Stomach (tissue), 9 donors: Measurements from ENCODE around the gene ASCC2. TPM values are rescaled to one million over a fixed set of nuclear protein-coding genes. Genes with fewer than 3 reads are reported as not detected.

Experiments used
- DNase-seq, 2 donors: peaks; one replicate each; pipeline versions ENCODE4 v3.0.0 to v3.0.0-alpha.2; 2013 to 2019
- H3K27ac ChIP-seq, 5 donors: fragments of 200-600 bp in 4 of 5; sonication (generic) in 4 of 5; one replicate each; pipeline ENCODE4 v1.5.1; 2013 to 2019; ENCODE audit warnings: mild to moderate bottlenecking in 1 of 5, moderate library complexity in 1 of 5
- H3K27me3 ChIP-seq, 3 donors: fragments of 200-600 bp; sonication (generic); one replicate each; pipeline ENCODE4 v1.5.1; 2017 to 2019; ENCODE audit warnings: mixed run types in 1 of 3
- H3K36me3 ChIP-seq, 4 donors: fragments of 200-600 bp; sonication (generic); 1 replicate in 3 of 4; 2 replicates in 1 of 4; pipeline ENCODE4 v1.5.1; 2016 to 2019
- H3K4me1 ChIP-seq, 4 donors: fragments of 200-600 bp; sonication (generic); one replicate each; pipeline ENCODE4 v1.5.1; 2016 to 2019
- H3K4me3 ChIP-seq, 4 donors: fragments of 200-600 bp; sonication (generic) in 3 of 4; one replicate each; pipeline ENCODE4 v1.5.1; 2016 to 2019; ENCODE audit warnings: mild to moderate bottlenecking in 1 of 4
- H3K9me3 ChIP-seq, 4 donors: fragments of 200-600 bp; sonication (generic); one replicate each; pipeline ENCODE4 v1.5.1; 2016 to 2019
- EP300 ChIP-seq: sonication (generic); formaldehyde crosslinking; IDR thresholded peaks from one replicate; pipeline ENCODE4 v1.6.1; 2017; ENCODE audit warnings: antibody characterized with exemption
- POLR2A ChIP-seq, 4 donors: fragments of 450-650 bp; IDR thresholded peaks; one replicate each; pipeline ENCODE4 v1.6.1; 2016; ENCODE audit warnings: antibody characterized with exemption in 4 of 4, control low read depth in 2 of 4, mild to moderate bottlenecking in 1 of 4, moderate library complexity in 1 of 4
- POLR2AphosphoS5 ChIP-seq, 3 donors: sonication (generic); formaldehyde crosslinking; IDR thresholded peaks; one replicate each; pipeline ENCODE4 v1.6.1; 2016; ENCODE audit warnings: antibody characterized with exemption in 3 of 3
- WGBS, 5 donors: extraction: QIAGEN DNeasy Blood & Tissue Kit in 3 of 5; methylation state at CpG; one replicate each; pipeline versions ENCODE4 v1.1.5 to v1.1.7; 2013 to 2018; 5-methylcytosine and 5-hydroxymethylcytosine counted together
- intact Hi-C: fragments of 100-400 bp; cut with DNase I; formaldehyde crosslinking; loops from one replicate; pipeline ENCODE4 v1.15.1; 2023; ENCODE audit warnings: low total_unique reads
- polyA plus RNA-seq, 3 donors: library from polyadenylated mRNA; stranded (reverse); fragments of 200-250 nt; gene quantifications; one replicate each; pipeline ENCODE4 v1.2.3, GENCODE V29; 2013
- total RNA-seq, 5 donors: library from RNA; depleted of rRNA; stranded (reverse); fragments of >200 nt; gene quantifications; one replicate each; pipeline versions ENCODE4 v1.1.0 to v1.2.3, GENCODE V29; 2014 to 2016
- TF ChIP-seq, protein P1 (sequence below), 7 experiments: fragments of 450-650 bp in 4 of 7; fragments of 200-600 bp in 3 of 7; sonication (generic) in 3 of 7; IDR thresholded peaks; one replicate each; pipeline ENCODE4 v1.5.1; 2016 to 2019; ENCODE audit warnings: antibody characterized with exemption in 7 of 7, control low read depth in 2 of 7, mild to moderate bottlenecking in 1 of 7
- donor health status: healthy with polysubstance abuse.
- donor health status: Bipolar disorder and iron deficiency.
- donor health status: healthy.

The ASCC2 gene
- total and polyA plus RNA-seq, 8 donors, result 39.7 to 129 (median 67.3) TPM

GRCh38 chr22:29806196-29806595 lies 31.9 kb downstream of the ASCC2 start:
- WGBS, 5 donors, result 76 to 88% (median 86%) methylated on average over 5 to 6 of the region's 6 CpGs
- H3K4me3 ChIP-seq, result no peak overlapping the region
- H3K36me3 ChIP-seq, result peaks cover 59 to 99% (median 96%) of the 10 kb centered on the region in 4 donors
- no peak overlapping the region for H3K27ac ChIP-seq
- intact Hi-C loops, result no loop called here
- H3K9me3 ChIP-seq, result no peaks in the 10 kb centered on the region
- DNase-seq, result no peak
- H3K27me3 ChIP-seq, result no peaks in the 10 kb centered on the region
- peaks cover 18 to 43% (median 31%) of the 10 kb centered on the region in 4 donors for H3K4me1 ChIP-seq
- TF ChIP-seq, protein P1, sequence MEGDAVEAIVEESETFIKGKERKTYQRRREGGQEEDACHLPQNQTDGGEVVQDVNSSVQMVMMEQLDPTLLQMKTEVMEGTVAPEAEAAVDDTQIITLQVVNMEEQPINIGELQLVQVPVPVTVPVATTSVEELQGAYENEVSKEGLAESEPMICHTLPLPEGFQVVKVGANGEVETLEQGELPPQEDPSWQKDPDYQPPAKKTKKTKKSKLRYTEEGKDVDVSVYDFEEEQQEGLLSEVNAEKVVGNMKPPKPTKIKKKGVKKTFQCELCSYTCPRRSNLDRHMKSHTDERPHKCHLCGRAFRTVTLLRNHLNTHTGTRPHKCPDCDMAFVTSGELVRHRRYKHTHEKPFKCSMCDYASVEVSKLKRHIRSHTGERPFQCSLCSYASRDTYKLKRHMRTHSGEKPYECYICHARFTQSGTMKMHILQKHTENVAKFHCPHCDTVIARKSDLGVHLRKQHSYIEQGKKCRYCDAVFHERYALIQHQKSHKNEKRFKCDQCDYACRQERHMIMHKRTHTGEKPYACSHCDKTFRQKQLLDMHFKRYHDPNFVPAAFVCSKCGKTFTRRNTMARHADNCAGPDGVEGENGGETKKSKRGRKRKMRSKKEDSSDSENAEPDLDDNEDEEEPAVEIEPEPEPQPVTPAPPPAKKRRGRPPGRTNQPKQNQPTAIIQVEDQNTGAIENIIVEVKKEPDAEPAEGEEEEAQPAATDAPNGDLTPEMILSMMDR (IDR thresholded peaks at IDR 0.05), result no peak
- TF ChIP-seq POLR2A (IDR thresholded peaks at IDR 0.05) (no peak), EP300 (no peak), POLR2AphosphoS5 (IDR thresholded peaks at IDR 0.05) (no peak)

DNA sequence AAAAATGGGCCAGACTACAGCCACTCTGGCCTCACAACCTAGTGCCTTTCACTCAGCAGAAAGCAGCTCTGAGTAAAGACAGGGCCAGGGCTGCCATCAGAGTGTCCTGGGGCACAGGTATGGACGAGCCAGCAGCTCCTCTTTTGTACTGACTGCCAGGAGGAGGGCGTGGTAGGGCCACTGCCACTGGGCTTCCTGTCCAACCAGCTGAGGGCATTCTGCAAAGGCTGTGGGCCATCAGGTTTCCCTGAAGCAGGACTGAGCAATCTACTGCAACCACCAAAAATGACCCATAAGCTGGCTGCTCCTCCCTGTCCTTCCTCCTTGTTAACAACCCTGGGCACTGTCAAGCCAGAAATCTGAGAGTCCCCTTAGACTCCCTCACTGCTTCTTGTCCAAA lies 33.1 kb downstream of the ASCC2 start:
- intact Hi-C loops, result no loop called here
- no peaks in the 10 kb centered on the region for H3K27me3 ChIP-seq
- 33 to 81% (median 61%) methylated on average over 1 to 2 of the region's 2 CpGs for WGBS, 5 donors
- peaks cover 70 to 99% (median 96%) of the 10 kb centered on the region in 4 donors for H3K36me3 ChIP-seq
- TF ChIP-seq EP300 (no peak), POLR2AphosphoS5 (IDR thresholded peaks at IDR 0.05) (no peak), POLR2A (IDR thresholded peaks at IDR 0.05) (no peak)
- TF ChIP-seq, protein P1 (IDR thresholded peaks at IDR 0.05), result no peak
- DNase-seq, result no peak
- H3K27ac ChIP-seq, result peak overlapping the region in 1 of 5 donors; percentile 14
- H3K9me3 ChIP-seq, result no peaks in the 10 kb centered on the region
- peaks cover 23 to 43% (median 30%) of the 10 kb centered on the region in 4 donors for H3K4me1 ChIP-seq
- H3K4me3 ChIP-seq, result no peak overlapping the region

DNA sequence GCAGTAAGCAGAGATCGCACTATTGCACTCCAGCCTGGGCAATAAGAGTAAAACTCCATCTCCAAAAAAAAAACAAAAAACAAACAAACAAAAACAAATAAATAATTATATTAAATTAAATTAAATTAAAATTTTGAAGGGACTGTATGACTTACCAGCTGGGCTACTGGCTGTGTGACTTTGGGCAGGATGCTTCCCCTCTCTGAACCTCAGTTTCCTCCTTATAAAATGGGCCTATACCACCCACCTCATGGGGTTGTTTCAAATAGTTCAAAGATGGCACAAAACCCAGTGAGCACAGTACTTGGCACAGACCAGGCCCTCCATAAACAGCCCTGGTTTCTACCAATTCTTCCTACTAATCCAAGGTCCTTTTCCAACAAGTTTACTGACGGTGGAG lies 34.9 kb downstream of the ASCC2 start:
- no peaks in the 10 kb centered on the region for H3K27me3 ChIP-seq
- peaks cover 39 to 55% (median 46%) of the 10 kb centered on the region in 4 donors for H3K4me1 ChIP-seq
- no peak overlapping the region for H3K4me3 ChIP-seq
- TF ChIP-seq POLR2A (IDR thresholded peaks at IDR 0.05) (no peak), POLR2AphosphoS5 (IDR thresholded peaks at IDR 0.05) (no peak), EP300 (no peak)
- TF ChIP-seq, protein P1 (IDR thresholded peaks at IDR 0.05), result no peak
- intact Hi-C loops, result no loop called here
- DNase-seq, result no peak
- WGBS, 5 donors, result 97 to 100% (median 98%) methylated on average over 2 of the region's 2 CpGs
- H3K36me3 ChIP-seq, result peaks cover 72 to 99% (median 88%) of the 10 kb centered on the region in 4 donors
- no peak overlapping the region for H3K27ac ChIP-seq
- H3K9me3 ChIP-seq, result no peaks in the 10 kb centered on the region

- Histone ChIP-seq H3K9me3 (no peaks in the 10 kb centered on the region), H3K36me3 (peaks cover 61 to 99% (median 84%) of the 10 kb centered on the region in 4 donors), H3K4me1 (peaks cover 44 to 69% (median 56%) of the 10 kb centered on the region in 4 donors), H3K4me3 (no peak overlapping the region), H3K27me3 (no peaks in the 10 kb centered on the region), H3K27ac (peak overlapping the region; percentile 69 to 89 (median 83))
- peak in 1 of 2 donors; percentile 50 for DNase-seq
- TF ChIP-seq EP300 (no peak), POLR2A (IDR thresholded peaks at IDR 0.05) (no peak), POLR2AphosphoS5 (IDR thresholded peaks at IDR 0.05) (no peak)
- TF ChIP-seq, protein P1 (IDR thresholded peaks at IDR 0.05), result no peak
- 43 to 74% (median 54%) methylated on average over 8 of the region's 8 CpGs for WGBS, 5 donors
- intact Hi-C loops, result no loop called here
These were observed 36.3 kb downstream of the ASCC2 start for GRCh38 chr22:29801796-29802195.
